ENCODE measurements around the gene CCNY. TPM values are rescaled to one million over a fixed set of nuclear protein-coding genes. Genes with fewer than 3 reads are reported as not detected.
A peak's percentile ranks its signal among the peaks of the same experiment; 100 is the strongest.

Gene CCNY
- total RNA-seq, 3 donors from 2014 or later (not counting 1 experiment from before 2014, with no cell fraction given) = 71.0 to 87.2 (median 74.3) TPM

GRCh38 chr10:35607475-35608327, 271.4 kb downstream of the CCNY start:
- H3K9me3 ChIP-seq (ENCODE audit: control insufficient read depth, insufficient read depth, low read length) = no peaks in the 10 kb centered on the region
- TF ChIP-seq CTCF (IDR thresholded peaks at IDR 0.05) = no peak
- Mint-ChIP-seq H3K36me3 (no peaks in the 10 kb centered on the region), H3K4me1 (peaks cover 0 to 9% of the 10 kb centered on the region in 2 donors), H3K9me3 (no peaks in the 10 kb centered on the region), H3K27ac (no peak overlapping the region), H3K27me3 (ENCODE audit: low read depth in 2 of 2) (peaks cover 19 to 61% of the 10 kb centered on the region in 2 donors), H3K4me3 (peak overlapping the region; percentile 81)
- H3K27ac ChIP-seq (ENCODE audit: low read length) = no peak overlapping the region
- peaks cover 9% of the 10 kb centered on the region for H3K4me1 ChIP-seq (ENCODE audit: control insufficient read depth, insufficient read depth, low read length)
- DNase-seq (no peak), ATAC-seq (peak in 1 of 3 donors; percentile 52)
- no peaks in the 10 kb centered on the region for H3K36me3 ChIP-seq (ENCODE audit: control insufficient read depth, insufficient read depth, low read length)
- H3K4me3 ChIP-seq (ENCODE audit: low read length) = no peak overlapping the region
- WGBS (ENCODE audit: insufficient coverage) = 12% methylated on average over 78 of the region's 78 CpGs
- peaks cover 9% of the 10 kb centered on the region for H3K27me3 ChIP-seq (ENCODE audit: control insufficient read depth, insufficient read depth, low read length)
- intact Hi-C loops (cut with micrococcal nuclease) = no loop called here

GRCh38 chr10:35608328-35608672, 272.0 kb downstream of the CCNY start:
- Histone ChIP-seq H3K4me1 (ENCODE audit: control insufficient read depth, insufficient read depth, low read length) (peaks cover 9% of the 10 kb centered on the region), H3K27me3 (ENCODE audit: control insufficient read depth, insufficient read depth, low read length) (peaks cover 9% of the 10 kb centered on the region), H3K9me3 (ENCODE audit: control insufficient read depth, insufficient read depth, low read length) (no peaks in the 10 kb centered on the region), H3K4me3 (ENCODE audit: low read length) (no peak overlapping the region), H3K36me3 (ENCODE audit: control insufficient read depth, insufficient read depth, low read length) (no peaks in the 10 kb centered on the region), H3K27ac (ENCODE audit: low read length) (no peak overlapping the region)
- ATAC-seq (no peak), DNase-seq (no peak)
- Mint-ChIP-seq H3K4me1 (peaks cover 0 to 9% of the 10 kb centered on the region in 2 donors), H3K27ac (no peak overlapping the region), H3K27me3 (ENCODE audit: low read depth in 2 of 2) (peaks cover 19 to 59% of the 10 kb centered on the region in 2 donors), H3K4me3 (no peak overlapping the region), H3K9me3 (no peaks in the 10 kb centered on the region), H3K36me3 (no peaks in the 10 kb centered on the region)
- no peak for TF ChIP-seq CTCF (IDR thresholded peaks at IDR 0.05)
- WGBS (ENCODE audit: insufficient coverage) = 63% methylated on average over 16 of the region's 16 CpGs
- intact Hi-C loops (cut with micrococcal nuclease) = no loop called here

- no peak for ATAC-seq
These were observed 275.4 kb downstream of the CCNY start for GRCh38 chr10:35611750-35612149.

More at GRCh38 chr10:35611750-35612149, 275.4 kb downstream of the CCNY start:
- no peak overlapping the region for H3K27ac Mint-ChIP-seq
- TF ChIP-seq CTCF (IDR thresholded peaks at IDR 0.05) = no peak
- Histone ChIP-seq H3K4me3 (ENCODE audit: low read length) (no peak overlapping the region), H3K4me1 (ENCODE audit: control insufficient read depth, insufficient read depth, low read length) (peaks cover 9% of the 10 kb centered on the region), H3K9me3 (ENCODE audit: control insufficient read depth, insufficient read depth, low read length) (no peaks in the 10 kb centered on the region), H3K27me3 (ENCODE audit: control insufficient read depth, insufficient read depth, low read length) (peaks cover 9% of the 10 kb centered on the region), H3K27ac (ENCODE audit: low read length) (no peak overlapping the region), H3K36me3 (ENCODE audit: control insufficient read depth, insufficient read depth, low read length) (no peaks in the 10 kb centered on the region)
- no peaks in the 10 kb centered on the region for H3K9me3 Mint-ChIP-seq
- no peak overlapping the region for H3K4me3 Mint-ChIP-seq
- intact Hi-C loops (cut with micrococcal nuclease) = no loop called here
- H3K36me3 Mint-ChIP-seq = no peaks in the 10 kb centered on the region
- WGBS (ENCODE audit: insufficient coverage) = 83% methylated on average over 6 of the region's 6 CpGs
- peaks cover 13 to 40% of the 10 kb centered on the region in 2 donors for H3K27me3 Mint-ChIP-seq (ENCODE audit: low read depth in 2 of 2)
- DNase-seq = no peak
- peaks cover 0 to 9% of the 10 kb centered on the region in 2 donors for H3K4me1 Mint-ChIP-seq
